K562 (cell line): Measurements from ENCODE around the gene CISD3. TPM values are rescaled to one million over a fixed set of nuclear protein-coding genes. Genes with fewer than 3 reads are reported as not detected.

ENCODE experiments used
- BDP1 ChIP-seq: IDR thresholded peaks from 3 replicates; pipeline ENCODE4 v1.6.1; 2011; ENCODE audit not compliant: insufficient read length, insufficient read depth
- BRF2 ChIP-seq: IDR thresholded peaks from 3 replicates; pipeline ENCODE4 v1.6.1; 2011; ENCODE audit warnings: borderline replicate concordance, mild to moderate bottlenecking; ENCODE audit not compliant: insufficient read length, insufficient read depth
- CCNT2 ChIP-seq: IDR thresholded peaks from 2 replicates; pipeline ENCODE4 v1.6.1; 2011; ENCODE audit warnings: borderline replicate concordance, low read depth, mild to moderate bottlenecking, moderate library complexity, mixed read lengths, low read length; ENCODE audit not compliant: insufficient read length; ENCODE audit errors: extremely low read depth
- E2F4 ChIP-seq: sonication (generic); formaldehyde crosslinking; IDR thresholded peaks from 2 replicates; pipeline ENCODE4 v1.8.0; 2022; ENCODE audit warnings: mild to moderate bottlenecking, low read depth, missing genetic modification reagents
- FOXJ3 ChIP-seq: sonication (generic); formaldehyde crosslinking; IDR thresholded peaks from 2 replicates; pipeline ENCODE4 v1.4.0; 2020; ENCODE audit warnings: mild to moderate bottlenecking, missing genetic modification reagents
- HCFC1 ChIP-seq: IDR thresholded peaks from 2 replicates; pipeline ENCODE4 v1.6.1; 2012; ENCODE audit warnings: low read depth, low read length, improper control_type of control experiment
- MAFK ChIP-seq: IDR thresholded peaks from 2 replicates; pipeline ENCODE4 v1.6.1; 2011; ENCODE audit warnings: low read length, improper control_type of control experiment
- MXI1 ChIP-seq: IDR thresholded peaks from 2 replicates; pipeline ENCODE4 v1.6.1; 2011; ENCODE audit warnings: low read depth, mild to moderate bottlenecking, improper control_type of control experiment, low read length
- PTRF ChIP-seq: fragments of 450-650 bp; IDR thresholded peaks from 2 replicates; pipeline ENCODE4 v1.6.1; 2016; ENCODE audit warnings: mild to moderate bottlenecking, missing genetic modification characterization, missing compliant biosample characterization
- PURB ChIP-seq: sonication (generic); formaldehyde crosslinking; IDR thresholded peaks from 2 replicates; pipeline ENCODE4 v1.9.0; 2021; ENCODE audit warnings: low read depth, mild to moderate bottlenecking, missing genetic modification reagents
- RREB1 ChIP-seq: fragments of 250-450 bp; sonication (Bioruptor Pico); IDR thresholded peaks from 2 replicates; pipeline ENCODE4 v1.4.0; 2020
- SRSF3 ChIP-seq: fragments of 200-400 bp; formaldehyde crosslinking; IDR thresholded peaks from 2 replicates; pipeline ENCODE4 v1.6.1; 2016; ENCODE audit warnings: mild to moderate bottlenecking, low read length, moderate library complexity; ENCODE audit not compliant: insufficient read depth
- STAT6 ChIP-seq: sonication (generic); formaldehyde crosslinking; IDR thresholded peaks from 2 replicates; pipeline ENCODE4 v1.8.1; 2023; ENCODE audit warnings: mild to moderate bottlenecking, missing genetic modification reagents
- TCF7 ChIP-seq: sonication (generic); IDR thresholded peaks from 2 replicates; pipeline ENCODE4 v1.6.1; 2016; ENCODE audit warnings: antibody characterized with exemption, borderline replicate concordance
- ZBED1 ChIP-seq: IDR thresholded peaks from 2 replicates; pipeline ENCODE4 v1.6.1; 2014
- ZC3H8 ChIP-seq: fragments of 450-650 bp; IDR thresholded peaks from 2 replicates; pipeline ENCODE4 v1.6.1; 2017
- polyA plus RNA-seq, 8 experiments: library from polyadenylated mRNA; depleted of rRNA in 4 of 8; stranded (reverse) in 5 of 8; unstranded in 3 of 8; fragments of >200 nt; fragmentation: Nextera tagmentation in 2 of 8; fragmentation: Illumina TruSeq in 1 of 8; extraction: Ambion mirVana in 2 of 8; extraction: Trizol in 1 of 8; gene quantifications; 2 replicates each; pipeline versions ENCODE4 v1.2.1 to v1.2.3, GENCODE V29; 2011 to 2014; ENCODE audit warnings: inconsistent platforms in 1 of 8, missing spikeins in 1 of 8
- total RNA-seq, 7 experiments: library from RNA; depleted of rRNA in 6 of 7; stranded (reverse); fragments of >200 nt in 6 of 7; fragmentation: Illumina TruSeq in 2 of 7; extraction: Trizol in 2 of 7; gene quantifications; 2 replicates each; pipeline versions ENCODE4 v1.2.1 to v1.2.3, GENCODE V29; 2011 to 2021; ENCODE audit warnings: low replicate concordance in 1 of 7

Gene CISD3
- total and polyA plus RNA-seq, 9 of the 15 experiments (the other 6 are each of a cell fraction or from before 2014, with no cell fraction given), result 5.0 to 60.7 (median 15.7) TPM

GRCh38 chr17:38729886-38730525 lies at the start of gene CISD3 (continued):
- TF ChIP-seq PTRF (tag) (no peak), PURB (CRISPR knock-in tag) (no peak), STAT6 (CRISPR knock-in tag) (no peak), FOXJ3 (CRISPR knock-in tag) (no peak), BRF2 (no peak), SRSF3 (no peak), BDP1 (no peak), HCFC1 (peak; percentile 57), CCNT2 (peak; percentile 94), RREB1 (CRISPR knock-in tag) (no peak), E2F4 (CRISPR knock-in tag) (no peak), MXI1 (no peak), ZBED1 (0 out of 2 replicates have a peak, but pooled peaks have one; percentile 6), ZC3H8 (no peak), MAFK (no peak), TCF7 (no peak)
